ENCODE measurements around the gene CCDC71. TPM values are rescaled to one million over a fixed set of nuclear protein-coding genes. Genes with fewer than 3 reads are reported as not detected.

CCDC71 gene
- total RNA-seq, 1 donor from 2014 or later: 33.4 TPM

DNA sequence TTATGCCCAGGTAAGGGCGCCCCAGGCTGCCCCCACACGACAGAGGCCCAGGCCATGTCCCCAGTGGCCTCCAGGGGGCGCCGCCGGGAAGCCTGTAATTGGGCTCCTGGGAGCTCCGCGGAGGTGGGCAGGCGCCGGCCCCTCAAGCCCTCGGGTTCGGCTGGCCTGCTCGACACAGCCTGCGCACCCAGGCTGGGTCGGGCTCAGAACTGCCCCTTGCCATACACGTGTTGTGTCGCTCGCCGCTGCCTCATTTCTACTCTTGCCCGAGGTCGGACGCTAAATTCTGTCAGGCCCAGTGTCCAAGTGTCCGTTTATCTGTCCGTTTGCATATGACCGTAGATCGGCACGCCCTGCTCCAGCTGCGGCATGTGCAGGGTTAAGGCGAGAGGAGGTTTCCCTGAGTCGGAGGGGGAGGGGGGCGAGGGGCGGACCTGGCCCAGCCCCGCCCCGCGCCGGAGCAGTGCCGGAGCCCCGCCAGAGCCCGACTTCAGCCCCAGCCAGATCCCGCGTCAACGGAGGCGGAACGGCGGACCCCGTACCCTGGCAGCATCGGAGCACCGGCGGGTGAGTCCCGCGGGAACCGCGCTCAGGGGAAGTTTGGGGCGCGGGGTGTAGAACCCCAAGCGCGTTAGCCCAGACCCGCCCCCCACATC lies 5.1 kb upstream of the CCDC71 start, which contains the start of gene KLHDC8B:
TSS of gene KLHDC8B (plus strand) at position 480 of the 656 bp plus-strand sequence. CDS start 1,172 bp downstream, outside the sequence.
- H3K4me3 ChIP-seq (ENCODE audit: low read depth, low read length): peak within 1 kb of the TSS; percentile 84
- DNase-seq (ENCODE audit: low read depth): no peak
- peak; percentile 90 for TF ChIP-seq CTCF (conservative IDR thresholded peaks at IDR 0.05; ENCODE audit: low read depth, low read length)

- DNase-seq (ENCODE audit: low read depth): no peak
- H3K4me3 ChIP-seq (ENCODE audit: low read depth, low read length): peak overlapping the region; percentile 84
- TF ChIP-seq CTCF (conservative IDR thresholded peaks at IDR 0.05; ENCODE audit: low read depth, low read length): no peak
These were observed 4.6 kb upstream of the CCDC71 start for GRCh38 chr3:49170744-49171118.

GRCh38 chr3:49166752-49167556 lies 823 bp upstream of the CCDC71 start:
- no peak for DNase-seq (ENCODE audit: low read depth)
- peak overlapping the region; percentile 98 for H3K4me3 ChIP-seq (ENCODE audit: low read depth, low read length)
- TF ChIP-seq CTCF (conservative IDR thresholded peaks at IDR 0.05; ENCODE audit: low read depth, low read length): no peak

- no peak for DNase-seq (ENCODE audit: low read depth)
- peak overlapping the region; percentile 98 for H3K4me3 ChIP-seq (ENCODE audit: low read depth, low read length)
- TF ChIP-seq CTCF (conservative IDR thresholded peaks at IDR 0.05; ENCODE audit: low read depth, low read length): no peak
These were observed 979 bp downstream of the CCDC71 start for GRCh38 chr3:49164983-49165720.

- no peak for DNase-seq (ENCODE audit: low read depth)
- H3K4me3 ChIP-seq (ENCODE audit: low read depth, low read length): no peak overlapping the region
- no peak for TF ChIP-seq CTCF (conservative IDR thresholded peaks at IDR 0.05; ENCODE audit: low read depth, low read length)
These were observed 2.5 kb downstream of the CCDC71 start for GRCh38 chr3:49163609-49164008.

- H3K4me3 ChIP-seq (ENCODE audit: low read depth, low read length): no peak overlapping the region
- DNase-seq (ENCODE audit: low read depth): no peak
- no peak for TF ChIP-seq CTCF (conservative IDR thresholded peaks at IDR 0.05; ENCODE audit: low read depth, low read length)
These were observed 3.2 kb downstream of the CCDC71 start for GRCh38 chr3:49162751-49163419.

All from epithelial cell of proximal tubule (primary cell).